ENCODE measurements around the gene APC2. TPM values are rescaled to one million over a fixed set of nuclear protein-coding genes. Genes with fewer than 3 reads are reported as not detected.
A peak's percentile ranks its signal among the peaks of the same experiment; 100 is the strongest.

Gene APC2
- total and polyA plus RNA-seq, 4 donors = under 0.01 to 0.06 (median 0.03) TPM

DNA sequence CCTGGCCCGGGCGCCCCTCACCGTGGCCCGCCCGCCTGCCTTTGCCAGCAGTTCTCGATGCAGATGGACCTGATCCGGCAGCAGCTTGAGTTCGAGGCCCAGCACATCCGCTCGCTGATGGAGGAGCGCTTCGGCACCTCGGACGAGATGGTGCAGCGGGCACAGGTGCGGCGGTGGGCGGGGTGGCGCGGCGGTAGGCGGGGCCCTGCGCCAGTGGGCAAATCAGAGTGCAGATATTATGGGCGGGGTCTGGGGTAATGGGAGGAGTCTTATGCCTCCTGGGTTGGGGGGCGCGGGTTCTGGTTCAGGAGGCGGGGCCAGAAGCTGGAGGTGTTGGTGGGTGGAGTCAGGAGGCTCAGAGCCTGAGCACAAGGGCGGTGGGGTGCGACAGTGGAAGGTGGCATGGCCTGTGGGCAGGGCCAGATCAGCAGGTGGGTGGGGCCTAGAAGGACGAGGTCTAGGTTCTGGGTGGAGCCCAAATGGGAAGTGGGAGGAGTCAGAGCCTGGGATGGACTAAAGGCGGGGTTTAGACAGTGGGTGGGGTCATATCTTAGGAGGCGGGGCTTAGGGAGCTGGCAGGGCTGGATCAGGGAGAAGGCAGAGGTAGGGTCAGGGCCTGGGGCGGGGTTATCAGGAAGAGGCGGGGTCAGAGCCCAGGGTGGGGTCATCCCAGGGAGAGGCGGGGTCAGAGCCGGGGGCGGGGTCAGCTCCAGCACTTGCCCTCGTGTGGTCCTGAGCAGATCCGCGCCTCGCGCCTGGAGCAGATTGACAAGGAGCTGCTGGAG, 5.6 kb downstream of the APC2 start:
- Histone ChIP-seq H3K9ac (ENCODE audit: low read depth in 1 of 2, low read length in 2 of 2) (no peak overlapping the region), H3K4me1 (ENCODE audit: control insufficient read depth in 4 of 4, insufficient read depth in 4 of 4, low read length in 3 of 4) (peaks cover 0 to 23% (median 2%) of the 10 kb centered on the region in 4 donors), H3K4me3 (ENCODE audit: low read depth in 1 of 3, low read length in 3 of 3) (no peak overlapping the region), H3K27ac (ENCODE audit: low read depth in 1 of 2, low read length in 2 of 2) (no peak overlapping the region), H3K36me3 (ENCODE audit: control insufficient read depth in 4 of 4, insufficient read depth in 3 of 4, low read depth in 1 of 4, low read length in 3 of 4) (peaks cover 0 to 1% (median 0%) of the 10 kb centered on the region in 4 donors), H3K27me3 (ENCODE audit: control insufficient read depth in 4 of 4, insufficient read depth in 4 of 4, low read length in 3 of 4) (peaks cover 7 to 24% (median 11%) of the 10 kb centered on the region in 4 donors), H3K9me3 (ENCODE audit: control insufficient read depth in 4 of 4, low read length in 3 of 4) (no peaks in the 10 kb centered on the region)
- DNase-seq (ENCODE audit: low spot score) = peak; percentile 76
- TF ChIP-seq, protein P1, sequence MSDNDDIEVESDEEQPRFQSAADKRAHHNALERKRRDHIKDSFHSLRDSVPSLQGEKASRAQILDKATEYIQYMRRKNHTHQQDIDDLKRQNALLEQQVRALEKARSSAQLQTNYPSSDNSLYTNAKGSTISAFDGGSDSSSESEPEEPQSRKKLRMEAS (IDR thresholded peaks at IDR 0.05) = no peak
- no peak for TF ChIP-seq GABPA (IDR thresholded peaks at IDR 0.05 in 1 of 2, conservative IDR thresholded peaks at IDR 0.05 in 1 of 2)
- no peak for TF ChIP-seq NR2F2 (IDR thresholded peaks at IDR 0.05)
- no peak for TF ChIP-seq EGR1 (IDR thresholded peaks at IDR 0.05; ENCODE audit: low read depth in 2 of 2)
- TF ChIP-seq SP1 (IDR thresholded peaks at IDR 0.05) = no peak
- TF ChIP-seq HNF4G (IDR thresholded peaks at IDR 0.05) = no peak
- no peak for TF ChIP-seq YY1 (IDR thresholded peaks at IDR 0.05)
- TF ChIP-seq, protein P2, sequence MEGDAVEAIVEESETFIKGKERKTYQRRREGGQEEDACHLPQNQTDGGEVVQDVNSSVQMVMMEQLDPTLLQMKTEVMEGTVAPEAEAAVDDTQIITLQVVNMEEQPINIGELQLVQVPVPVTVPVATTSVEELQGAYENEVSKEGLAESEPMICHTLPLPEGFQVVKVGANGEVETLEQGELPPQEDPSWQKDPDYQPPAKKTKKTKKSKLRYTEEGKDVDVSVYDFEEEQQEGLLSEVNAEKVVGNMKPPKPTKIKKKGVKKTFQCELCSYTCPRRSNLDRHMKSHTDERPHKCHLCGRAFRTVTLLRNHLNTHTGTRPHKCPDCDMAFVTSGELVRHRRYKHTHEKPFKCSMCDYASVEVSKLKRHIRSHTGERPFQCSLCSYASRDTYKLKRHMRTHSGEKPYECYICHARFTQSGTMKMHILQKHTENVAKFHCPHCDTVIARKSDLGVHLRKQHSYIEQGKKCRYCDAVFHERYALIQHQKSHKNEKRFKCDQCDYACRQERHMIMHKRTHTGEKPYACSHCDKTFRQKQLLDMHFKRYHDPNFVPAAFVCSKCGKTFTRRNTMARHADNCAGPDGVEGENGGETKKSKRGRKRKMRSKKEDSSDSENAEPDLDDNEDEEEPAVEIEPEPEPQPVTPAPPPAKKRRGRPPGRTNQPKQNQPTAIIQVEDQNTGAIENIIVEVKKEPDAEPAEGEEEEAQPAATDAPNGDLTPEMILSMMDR (IDR thresholded peaks at IDR 0.05; ENCODE audit: low read depth, low read length, missing input control) = no peak
- TF ChIP-seq, protein P3, sequence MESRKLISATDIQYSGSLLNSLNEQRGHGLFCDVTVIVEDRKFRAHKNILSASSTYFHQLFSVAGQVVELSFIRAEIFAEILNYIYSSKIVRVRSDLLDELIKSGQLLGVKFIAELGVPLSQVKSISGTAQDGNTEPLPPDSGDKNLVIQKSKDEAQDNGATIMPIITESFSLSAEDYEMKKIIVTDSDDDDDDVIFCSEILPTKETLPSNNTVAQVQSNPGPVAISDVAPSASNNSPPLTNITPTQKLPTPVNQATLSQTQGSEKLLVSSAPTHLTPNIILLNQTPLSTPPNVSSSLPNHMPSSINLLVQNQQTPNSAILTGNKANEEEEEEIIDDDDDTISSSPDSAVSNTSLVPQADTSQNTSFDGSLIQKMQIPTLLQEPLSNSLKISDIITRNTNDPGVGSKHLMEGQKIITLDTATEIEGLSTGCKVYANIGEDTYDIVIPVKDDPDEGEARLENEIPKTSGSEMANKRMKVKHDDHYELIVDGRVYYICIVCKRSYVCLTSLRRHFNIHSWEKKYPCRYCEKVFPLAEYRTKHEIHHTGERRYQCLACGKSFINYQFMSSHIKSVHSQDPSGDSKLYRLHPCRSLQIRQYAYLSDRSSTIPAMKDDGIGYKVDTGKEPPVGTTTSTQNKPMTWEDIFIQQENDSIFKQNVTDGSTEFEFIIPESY (IDR thresholded peaks at IDR 0.05) = no peak
- TF ChIP-seq RAD21 (IDR thresholded peaks at IDR 0.05) = no peak
- no peak for TF ChIP-seq RXRA (IDR thresholded peaks at IDR 0.05)
- TF ChIP-seq, protein P4, sequence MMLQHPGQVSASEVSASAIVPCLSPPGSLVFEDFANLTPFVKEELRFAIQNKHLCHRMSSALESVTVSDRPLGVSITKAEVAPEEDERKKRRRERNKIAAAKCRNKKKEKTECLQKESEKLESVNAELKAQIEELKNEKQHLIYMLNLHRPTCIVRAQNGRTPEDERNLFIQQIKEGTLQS (IDR thresholded peaks at IDR 0.05) = no peak
- TF ChIP-seq, protein P5, sequence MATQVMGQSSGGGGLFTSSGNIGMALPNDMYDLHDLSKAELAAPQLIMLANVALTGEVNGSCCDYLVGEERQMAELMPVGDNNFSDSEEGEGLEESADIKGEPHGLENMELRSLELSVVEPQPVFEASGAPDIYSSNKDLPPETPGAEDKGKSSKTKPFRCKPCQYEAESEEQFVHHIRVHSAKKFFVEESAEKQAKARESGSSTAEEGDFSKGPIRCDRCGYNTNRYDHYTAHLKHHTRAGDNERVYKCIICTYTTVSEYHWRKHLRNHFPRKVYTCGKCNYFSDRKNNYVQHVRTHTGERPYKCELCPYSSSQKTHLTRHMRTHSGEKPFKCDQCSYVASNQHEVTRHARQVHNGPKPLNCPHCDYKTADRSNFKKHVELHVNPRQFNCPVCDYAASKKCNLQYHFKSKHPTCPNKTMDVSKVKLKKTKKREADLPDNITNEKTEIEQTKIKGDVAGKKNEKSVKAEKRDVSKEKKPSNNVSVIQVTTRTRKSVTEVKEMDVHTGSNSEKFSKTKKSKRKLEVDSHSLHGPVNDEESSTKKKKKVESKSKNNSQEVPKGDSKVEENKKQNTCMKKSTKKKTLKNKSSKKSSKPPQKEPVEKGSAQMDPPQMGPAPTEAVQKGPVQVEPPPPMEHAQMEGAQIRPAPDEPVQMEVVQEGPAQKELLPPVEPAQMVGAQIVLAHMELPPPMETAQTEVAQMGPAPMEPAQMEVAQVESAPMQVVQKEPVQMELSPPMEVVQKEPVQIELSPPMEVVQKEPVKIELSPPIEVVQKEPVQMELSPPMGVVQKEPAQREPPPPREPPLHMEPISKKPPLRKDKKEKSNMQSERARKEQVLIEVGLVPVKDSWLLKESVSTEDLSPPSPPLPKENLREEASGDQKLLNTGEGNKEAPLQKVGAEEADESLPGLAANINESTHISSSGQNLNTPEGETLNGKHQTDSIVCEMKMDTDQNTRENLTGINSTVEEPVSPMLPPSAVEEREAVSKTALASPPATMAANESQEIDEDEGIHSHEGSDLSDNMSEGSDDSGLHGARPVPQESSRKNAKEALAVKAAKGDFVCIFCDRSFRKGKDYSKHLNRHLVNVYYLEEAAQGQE (IDR thresholded peaks at IDR 0.05) = no peak
- TF ChIP-seq HNF4A (conservative IDR thresholded peaks at IDR 0.05) = no peak
- no peak for TF ChIP-seq TAF1 (conservative IDR thresholded peaks at IDR 0.05)
- no peak for TF ChIP-seq FOXA1 (IDR thresholded peaks at IDR 0.05)
- TF ChIP-seq FOXA2 (IDR thresholded peaks at IDR 0.05) = no peak
- TF ChIP-seq JUND (IDR thresholded peaks at IDR 0.05) = no peak
- 8% methylated on average over 42 of the region's 42 CpGs for WGBS
